Upper lobe of left lung (tissue), 4 donors: ENCODE results near the gene IL22RA1.

Experiments used
- EP300 ChIP-seq, 4 donors: sonication (generic); formaldehyde crosslinking; IDR thresholded peaks; one replicate each; pipeline ENCODE4 v1.5.1; 2017; ENCODE audit warnings: antibody characterized with exemption in 4 of 4, control low read depth in 2 of 4
- POLR2A ChIP-seq, 4 donors: fragments of 450-650 bp; IDR thresholded peaks; one replicate each; pipeline ENCODE4 v1.5.1; 2016 to 2017; ENCODE audit warnings: antibody characterized with exemption in 4 of 4, mild to moderate bottlenecking in 2 of 4
- TF ChIP-seq, protein P1 (sequence below), 6 experiments: fragments of 450-650 bp in 4 of 6; fragments of 200-600 bp in 2 of 6; sonication (generic) in 2 of 6; IDR thresholded peaks; one replicate each; pipeline ENCODE4 v1.5.1; 2016 to 2019; ENCODE audit warnings: antibody characterized with exemption in 6 of 6

GRCh38 chr1:24119859-24120756, 22.8 kb downstream of the IL22RA1 start:
- TF ChIP-seq POLR2A (IDR thresholded peaks at IDR 0.05) (no peak), EP300 (IDR thresholded peaks at IDR 0.05) (no peak)
- TF ChIP-seq, protein P1, sequence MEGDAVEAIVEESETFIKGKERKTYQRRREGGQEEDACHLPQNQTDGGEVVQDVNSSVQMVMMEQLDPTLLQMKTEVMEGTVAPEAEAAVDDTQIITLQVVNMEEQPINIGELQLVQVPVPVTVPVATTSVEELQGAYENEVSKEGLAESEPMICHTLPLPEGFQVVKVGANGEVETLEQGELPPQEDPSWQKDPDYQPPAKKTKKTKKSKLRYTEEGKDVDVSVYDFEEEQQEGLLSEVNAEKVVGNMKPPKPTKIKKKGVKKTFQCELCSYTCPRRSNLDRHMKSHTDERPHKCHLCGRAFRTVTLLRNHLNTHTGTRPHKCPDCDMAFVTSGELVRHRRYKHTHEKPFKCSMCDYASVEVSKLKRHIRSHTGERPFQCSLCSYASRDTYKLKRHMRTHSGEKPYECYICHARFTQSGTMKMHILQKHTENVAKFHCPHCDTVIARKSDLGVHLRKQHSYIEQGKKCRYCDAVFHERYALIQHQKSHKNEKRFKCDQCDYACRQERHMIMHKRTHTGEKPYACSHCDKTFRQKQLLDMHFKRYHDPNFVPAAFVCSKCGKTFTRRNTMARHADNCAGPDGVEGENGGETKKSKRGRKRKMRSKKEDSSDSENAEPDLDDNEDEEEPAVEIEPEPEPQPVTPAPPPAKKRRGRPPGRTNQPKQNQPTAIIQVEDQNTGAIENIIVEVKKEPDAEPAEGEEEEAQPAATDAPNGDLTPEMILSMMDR (IDR thresholded peaks at IDR 0.05), result no peak
